Erythroblast (primary cell): ENCODE measurements around the gene SUPT3H.

Experiments
- GATA1 ChIP-seq: IDR thresholded peaks from 2 replicates; pipeline ENCODE4 v1.6.1; 2011; ENCODE audit warnings: low read depth, mild to moderate bottlenecking, control low read depth, low read length, moderate library complexity
- POLR2A ChIP-seq: IDR thresholded peaks from 2 replicates; pipeline ENCODE4 v1.6.1; 2011; ENCODE audit warnings: mild to moderate bottlenecking, low read length

GRCh38 chr6:44951253-44951747, 426.4 kb downstream of the SUPT3H start:
- no peak for TF ChIP-seq POLR2A
- TF ChIP-seq GATA1 = no peak
